Urinary bladder (tissue), 4 donors: ENCODE measurements around the gene PGF. TPM values are rescaled to one million over a fixed set of nuclear protein-coding genes. Genes with fewer than 3 reads are reported as not detected.

Experiments
- DNase-seq: peaks from one replicate; pipeline ENCODE4 v3.0.0-alpha.2; 2015; ENCODE audit errors: extremely low spot score
- H3K27ac ChIP-seq: one replicate; pipeline ENCODE4 v1.5.1; 2013; ENCODE audit warnings: low read depth, mild to moderate bottlenecking, moderate library complexity
- H3K36me3 ChIP-seq: one replicate; pipeline ENCODE4 v1.6.1; 2013; ENCODE audit warnings: mild to moderate bottlenecking, moderate library complexity; ENCODE audit not compliant: insufficient read depth
- H3K4me1 ChIP-seq: one replicate; pipeline ENCODE4 v1.6.1; 2013; ENCODE audit warnings: mild to moderate bottlenecking, moderate library complexity; ENCODE audit not compliant: insufficient read depth
- H3K4me3 ChIP-seq: one replicate; pipeline ENCODE4 v1.5.1; 2013; ENCODE audit warnings: low read depth, low read length
- WGBS: extraction: QIAGEN DNeasy Blood & Tissue Kit; methylation state at CpG from one replicate; pipeline ENCODE4 v1.1.7; 2013; 5-methylcytosine and 5-hydroxymethylcytosine counted together
- polyA plus RNA-seq: library from polyadenylated mRNA; stranded (reverse); fragments of 200-250 nt; gene quantifications from one replicate; pipeline ENCODE4 v1.2.3, GENCODE V29; 2013
- total RNA-seq: library from RNA; depleted of rRNA; stranded (reverse); fragments of >200 nt; gene quantifications from one replicate; pipeline ENCODE4 v1.2.3, GENCODE V29; 2014
- donor health status: healthy with polysubstance abuse.
- donor health status: healthy.

Gene PGF
- total and polyA plus RNA-seq, 2 donors, result 7.3 to 18.7 TPM

DNA sequence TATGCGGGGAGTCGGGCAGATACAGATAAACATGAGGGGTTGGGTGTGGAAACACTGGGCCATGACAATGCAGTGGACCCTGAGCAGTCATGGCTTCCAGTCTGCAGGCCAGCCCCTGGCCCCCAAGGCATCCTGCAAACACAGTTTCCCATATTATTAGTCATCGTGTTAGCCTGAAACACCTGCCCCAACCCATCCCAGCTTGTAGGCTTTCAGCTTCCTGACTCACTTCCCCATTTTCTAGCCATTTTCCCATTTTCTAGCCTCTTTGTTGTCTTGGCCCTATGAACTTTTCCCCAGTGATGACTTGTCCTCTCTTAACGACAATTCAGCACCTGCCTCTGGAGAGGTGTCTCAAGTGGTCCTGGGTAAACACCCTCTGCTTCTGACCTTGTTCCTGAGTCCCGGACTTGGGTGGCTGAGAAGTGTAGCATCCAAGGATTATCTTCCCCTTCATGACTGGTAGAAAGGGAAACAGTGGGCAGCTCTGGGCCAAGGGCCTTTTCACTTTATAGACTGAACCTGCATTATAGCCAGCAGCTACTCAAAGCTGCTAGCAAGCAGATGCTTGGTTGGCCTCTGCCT, 4.3 kb upstream of the PGF start:
- Histone ChIP-seq H3K4me1 (no peaks in the 10 kb centered on the region), H3K4me3 (no peak overlapping the region), H3K36me3 (no peaks in the 10 kb centered on the region), H3K27ac (no peak overlapping the region)
- WGBS, result 88% methylated on average over 5 of the region's 5 CpGs
- DNase-seq, result no peak

DNA sequence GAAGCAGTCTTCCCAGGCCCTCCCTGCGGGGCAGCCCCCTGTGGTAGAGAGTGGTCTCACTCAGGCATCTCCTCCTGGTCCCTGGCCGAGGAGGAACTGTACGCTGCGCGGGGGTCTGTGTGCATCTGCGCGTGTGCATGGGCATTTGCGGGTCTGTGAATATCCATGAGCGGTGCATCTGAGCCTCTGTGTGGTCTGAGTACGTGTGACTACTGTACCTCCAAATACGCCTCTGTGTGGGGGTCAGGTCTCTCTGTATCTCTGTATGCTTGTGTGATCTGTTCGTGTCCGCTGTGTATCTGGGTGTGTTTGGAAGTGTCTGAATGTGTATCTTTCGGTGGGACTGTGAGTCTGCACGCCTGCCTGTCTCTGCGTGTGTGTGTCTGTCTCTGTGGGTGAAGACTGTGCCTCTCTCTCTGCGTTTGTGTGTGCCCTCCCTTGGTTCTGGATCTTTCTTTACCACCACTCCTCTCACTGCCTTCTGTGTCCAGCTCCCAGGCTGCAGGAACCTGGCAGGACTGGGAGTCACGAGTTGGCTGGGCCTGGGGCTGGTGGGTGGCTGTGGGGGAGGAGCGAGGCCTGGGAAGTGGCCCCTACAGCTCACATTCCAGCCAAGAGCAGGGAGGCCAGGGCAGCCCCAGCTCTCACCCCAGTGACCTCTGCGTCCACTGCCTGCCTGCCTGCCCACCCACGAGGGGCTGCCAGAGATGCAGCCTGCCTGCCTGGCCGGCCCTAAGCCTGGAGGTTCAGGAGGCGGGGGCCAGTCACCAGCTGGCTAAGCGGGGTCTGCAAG, 1.1 kb upstream of the PGF start:
- H3K4me1 ChIP-seq, result no peaks in the 10 kb centered on the region
- H3K27ac ChIP-seq, result no peak overlapping the region
- H3K36me3 ChIP-seq, result no peaks in the 10 kb centered on the region
- no peak overlapping the region for H3K4me3 ChIP-seq
- WGBS, result 84% methylated on average over 24 of the region's 24 CpGs
- no peak for DNase-seq

DNA sequence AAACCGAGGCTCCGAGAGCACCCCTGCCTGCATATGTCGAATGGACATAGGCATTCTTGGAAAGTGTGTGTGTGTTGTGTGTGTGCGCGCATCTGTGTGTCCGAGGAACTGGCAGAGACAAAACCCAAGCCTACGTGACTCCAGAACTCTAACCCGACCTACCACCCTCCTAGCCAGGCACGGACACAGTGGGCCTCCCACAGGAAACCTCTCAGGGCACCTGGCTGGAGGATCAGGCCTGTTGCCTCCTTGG, 556 bp upstream of the PGF start:
- no peaks in the 10 kb centered on the region for H3K4me1 ChIP-seq
- DNase-seq, result no peak
- no peak overlapping the region for H3K27ac ChIP-seq
- H3K36me3 ChIP-seq, result no peaks in the 10 kb centered on the region
- WGBS, result 77% methylated on average over 9 of the region's 9 CpGs
- no peak overlapping the region for H3K4me3 ChIP-seq

DNA sequence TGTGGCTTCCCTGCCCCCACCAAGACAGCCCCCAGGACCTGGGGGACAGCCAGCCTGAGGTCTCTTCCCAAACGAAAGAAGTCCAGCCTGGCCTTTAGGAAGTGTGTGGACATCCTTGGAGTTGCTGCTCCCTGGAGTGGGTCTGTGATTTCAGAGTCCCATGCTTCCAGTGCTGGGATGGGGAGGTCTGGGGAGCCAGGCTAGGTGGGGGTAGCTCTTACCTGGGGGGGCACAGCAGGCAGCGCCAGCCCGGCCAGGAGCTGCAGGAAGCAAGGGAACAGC, 509 bp downstream of the PGF start:
- no peak for DNase-seq
- Histone ChIP-seq H3K4me1 (no peaks in the 10 kb centered on the region), H3K36me3 (no peaks in the 10 kb centered on the region), H3K4me3 (peak overlapping the region; percentile 55), H3K27ac (no peak overlapping the region)
- 11% methylated on average over 3 of the region's 3 CpGs for WGBS

DNA sequence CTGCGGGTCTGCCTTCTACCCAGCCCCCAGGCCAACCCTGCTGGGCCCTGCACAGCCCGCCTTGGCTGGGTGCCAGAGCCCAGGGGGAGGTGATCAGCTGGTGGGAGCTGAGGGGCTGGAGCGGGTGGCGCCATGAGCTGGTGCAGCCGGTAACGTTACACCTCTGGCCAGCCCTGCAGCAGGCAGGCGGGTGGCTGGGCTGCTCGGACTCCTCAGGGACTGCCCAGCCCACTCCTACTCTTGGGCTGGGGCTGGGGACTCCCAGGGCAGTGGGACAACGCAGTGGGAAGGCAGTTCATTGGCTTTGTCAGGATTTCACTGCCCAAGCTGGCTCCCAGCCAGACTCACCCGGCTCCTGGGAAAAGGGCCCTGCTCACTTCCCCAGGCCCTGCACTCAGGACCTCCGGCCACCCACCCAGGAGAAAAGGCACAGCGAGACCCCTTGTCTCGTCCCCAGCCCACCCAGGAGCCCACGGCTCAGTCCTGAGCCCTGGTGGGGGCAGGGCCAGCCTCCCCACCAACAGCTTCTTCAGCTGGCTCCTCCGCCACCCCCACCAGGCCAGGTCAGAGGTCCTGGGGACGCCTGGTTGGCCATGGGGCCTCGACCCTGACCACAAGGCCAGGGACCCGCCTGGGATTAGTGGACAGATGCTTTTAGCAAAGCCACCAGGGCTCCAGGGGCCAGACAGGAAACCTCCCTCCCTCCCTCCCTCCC, 1.0 kb downstream of the PGF start:
- Histone ChIP-seq H3K27ac (no peak overlapping the region), H3K4me3 (peak overlapping the region; percentile 55), H3K36me3 (no peaks in the 10 kb centered on the region), H3K4me1 (no peaks in the 10 kb centered on the region)
- 40% methylated on average over 18 of the region's 18 CpGs for WGBS
- no peak for DNase-seq

DNA sequence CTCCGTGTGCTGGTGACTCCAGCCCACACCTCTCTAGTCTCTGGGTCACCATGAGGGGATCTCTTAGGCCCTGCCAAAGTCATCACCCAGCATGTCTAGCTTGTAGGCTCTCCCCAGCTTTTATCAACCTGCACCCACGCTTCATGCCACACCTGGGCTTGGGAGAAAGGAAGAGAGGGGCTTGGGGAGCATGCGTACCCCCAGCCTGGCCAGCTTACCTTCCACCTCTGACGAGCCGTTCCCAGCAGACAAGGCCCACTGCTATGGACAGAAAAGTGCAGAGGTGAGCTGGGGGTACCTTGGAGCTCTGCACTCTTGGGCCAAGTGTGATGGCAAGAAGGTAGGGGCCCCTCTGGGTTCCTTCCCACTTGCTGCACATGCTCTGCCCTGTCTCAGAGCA, 1.7 kb downstream of the PGF start:
- Histone ChIP-seq H3K4me3 (peak overlapping the region; percentile 55), H3K4me1 (no peaks in the 10 kb centered on the region), H3K27ac (no peak overlapping the region), H3K36me3 (no peaks in the 10 kb centered on the region)
- 81% methylated on average over 5 of the region's 5 CpGs for WGBS
- DNase-seq, result no peak

DNA sequence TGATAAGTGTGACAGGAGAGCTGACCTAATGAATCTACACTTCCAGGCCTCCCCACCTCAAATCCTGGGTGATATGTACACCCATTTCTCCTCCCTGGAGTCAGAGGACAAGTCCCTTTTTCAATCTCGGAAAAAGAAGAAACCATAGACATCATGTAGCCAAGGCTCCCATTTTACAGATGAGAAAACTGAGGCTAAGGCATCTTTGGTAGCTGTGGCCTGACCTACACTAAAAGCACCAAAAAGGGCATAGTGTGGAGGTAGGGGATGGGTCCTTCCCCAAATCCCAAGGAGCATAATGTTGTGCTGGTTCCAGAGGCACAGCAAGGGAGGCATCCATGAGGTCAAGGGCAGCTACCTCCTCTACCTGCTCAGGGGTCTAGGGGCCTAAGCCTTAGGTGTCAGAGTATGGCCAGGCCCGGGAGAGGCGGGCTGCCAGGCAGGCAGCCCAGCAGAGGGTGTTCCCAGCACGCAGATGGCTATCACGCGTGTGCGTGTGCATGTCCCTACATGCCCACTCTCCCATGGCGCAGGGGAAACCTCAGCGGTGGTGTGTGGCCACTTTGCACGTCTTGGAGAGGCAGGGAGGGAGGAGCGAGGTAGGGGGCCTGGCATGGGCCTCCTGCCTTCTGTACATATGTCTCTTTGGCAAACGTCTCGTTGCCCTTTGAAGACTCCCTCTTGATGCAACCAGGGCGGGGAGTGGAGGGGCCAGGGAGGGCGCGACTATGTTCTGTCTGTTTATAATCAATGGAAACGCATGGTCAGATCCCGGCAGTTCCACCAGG, 2.5 kb downstream of the PGF start:
- H3K27ac ChIP-seq, result no peak overlapping the region
- H3K4me3 ChIP-seq, result no peak overlapping the region
- H3K4me1 ChIP-seq, result no peaks in the 10 kb centered on the region
- H3K36me3 ChIP-seq, result no peaks in the 10 kb centered on the region
- no peak for DNase-seq
- WGBS, result 77% methylated on average over 18 of the region's 18 CpGs

DNA sequence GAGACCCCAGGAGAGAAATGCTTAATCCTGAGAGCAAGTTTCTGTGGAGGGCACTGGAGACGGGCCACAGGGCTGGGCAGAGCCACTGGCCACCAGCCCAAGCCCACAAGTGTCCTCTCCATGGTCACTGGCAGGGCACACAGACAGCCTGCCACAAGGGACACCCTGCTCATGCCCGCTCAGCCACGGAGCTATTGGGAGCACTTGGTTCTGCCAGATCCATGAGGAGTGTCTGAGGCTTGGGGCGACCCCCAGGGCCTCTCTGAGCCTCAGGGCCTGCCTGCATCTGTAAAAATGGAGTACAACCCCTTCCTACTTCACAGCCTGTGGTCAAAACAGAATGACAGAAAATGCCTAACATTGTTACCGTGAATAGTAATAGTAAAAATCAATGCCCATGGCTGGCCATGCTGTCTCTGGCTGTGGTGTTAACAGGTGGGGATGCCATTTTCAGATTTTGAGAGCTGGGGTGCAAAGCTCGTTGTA, 3.2 kb downstream of the PGF start:
- 84% methylated on average over 6 of the region's 6 CpGs for WGBS
- no peaks in the 10 kb centered on the region for H3K36me3 ChIP-seq
- H3K27ac ChIP-seq, result no peak overlapping the region
- no peak for DNase-seq
- H3K4me3 ChIP-seq, result no peak overlapping the region
- no peaks in the 10 kb centered on the region for H3K4me1 ChIP-seq

DNA sequence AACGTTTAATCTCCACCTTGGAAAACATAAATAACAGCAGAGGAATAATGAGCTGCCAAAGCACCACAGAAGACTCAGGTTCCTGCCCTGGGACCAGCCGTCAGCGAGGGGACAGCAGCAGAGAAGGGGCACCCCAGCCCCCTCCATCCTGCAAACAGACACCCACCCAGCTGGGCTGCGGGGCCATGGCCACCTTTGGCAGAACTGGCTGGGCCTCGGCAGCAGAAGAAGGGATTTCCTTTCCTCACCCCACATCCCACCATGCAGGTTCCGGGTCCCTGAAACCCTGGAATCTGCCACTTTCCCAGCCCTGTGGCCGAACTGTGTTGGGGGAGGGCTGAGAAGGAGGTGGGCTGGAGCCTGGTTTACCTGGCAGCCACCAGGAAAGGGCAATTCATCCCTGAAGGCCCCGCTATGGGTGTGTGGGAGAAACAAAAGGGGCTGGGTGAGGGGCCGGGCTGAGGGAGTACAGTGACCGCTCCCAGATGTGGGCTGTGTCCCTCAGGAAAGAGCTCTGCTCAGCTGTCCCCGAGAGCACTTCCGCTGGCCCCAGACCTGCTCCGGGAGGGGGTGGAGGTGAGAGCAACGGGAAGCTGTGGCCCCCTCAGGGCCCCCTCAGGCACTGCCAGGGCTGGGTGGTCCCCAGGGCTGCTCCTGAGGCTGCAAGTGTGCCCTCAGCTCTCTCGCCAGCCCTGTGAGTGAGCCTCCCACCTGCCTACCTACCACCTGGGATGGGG, 3.8 kb downstream of the PGF start:
- no peak overlapping the region for H3K27ac ChIP-seq
- no peaks in the 10 kb centered on the region for H3K4me1 ChIP-seq
- DNase-seq, result no peak
- WGBS, result 67% methylated on average over 15 of the region's 15 CpGs
- no peaks in the 10 kb centered on the region for H3K36me3 ChIP-seq
- no peak overlapping the region for H3K4me3 ChIP-seq

DNA sequence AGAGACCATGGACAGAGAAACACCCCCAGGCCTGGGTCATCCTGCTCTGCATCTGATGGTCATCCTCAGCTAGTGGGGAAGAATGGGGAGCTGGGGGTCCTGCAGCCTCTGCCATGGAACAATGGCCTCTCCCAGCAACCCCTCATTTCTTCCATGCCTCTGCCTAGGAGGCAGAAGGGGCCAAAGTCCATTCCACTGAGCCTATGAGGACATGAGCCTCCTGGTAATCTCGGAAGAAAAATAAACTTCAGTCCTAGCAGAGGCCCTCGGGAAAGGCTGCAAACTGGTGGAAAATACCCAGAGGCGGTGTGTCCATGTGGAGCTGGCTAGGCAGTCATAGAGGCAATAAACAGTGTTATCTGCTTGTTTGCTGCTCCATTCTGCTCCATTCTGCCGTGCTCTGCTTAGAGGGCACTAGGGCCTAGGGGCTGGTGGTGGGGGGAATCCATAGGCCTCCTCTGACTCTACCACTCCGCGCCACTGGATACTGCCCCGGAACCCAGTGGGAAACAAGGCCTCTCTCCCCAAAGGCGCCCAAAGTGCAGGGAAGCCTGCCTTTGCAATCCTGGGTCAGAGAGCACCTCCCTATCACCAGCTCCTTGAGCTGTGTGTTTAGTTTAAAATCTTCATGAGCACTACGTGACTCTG, 4.5 kb downstream of the PGF start:
- Histone ChIP-seq H3K4me3 (no peak overlapping the region), H3K27ac (no peak overlapping the region), H3K36me3 (no peaks in the 10 kb centered on the region), H3K4me1 (no peaks in the 10 kb centered on the region)
- 60% methylated on average over 9 of the region's 9 CpGs for WGBS
- DNase-seq, result no peak

DNA sequence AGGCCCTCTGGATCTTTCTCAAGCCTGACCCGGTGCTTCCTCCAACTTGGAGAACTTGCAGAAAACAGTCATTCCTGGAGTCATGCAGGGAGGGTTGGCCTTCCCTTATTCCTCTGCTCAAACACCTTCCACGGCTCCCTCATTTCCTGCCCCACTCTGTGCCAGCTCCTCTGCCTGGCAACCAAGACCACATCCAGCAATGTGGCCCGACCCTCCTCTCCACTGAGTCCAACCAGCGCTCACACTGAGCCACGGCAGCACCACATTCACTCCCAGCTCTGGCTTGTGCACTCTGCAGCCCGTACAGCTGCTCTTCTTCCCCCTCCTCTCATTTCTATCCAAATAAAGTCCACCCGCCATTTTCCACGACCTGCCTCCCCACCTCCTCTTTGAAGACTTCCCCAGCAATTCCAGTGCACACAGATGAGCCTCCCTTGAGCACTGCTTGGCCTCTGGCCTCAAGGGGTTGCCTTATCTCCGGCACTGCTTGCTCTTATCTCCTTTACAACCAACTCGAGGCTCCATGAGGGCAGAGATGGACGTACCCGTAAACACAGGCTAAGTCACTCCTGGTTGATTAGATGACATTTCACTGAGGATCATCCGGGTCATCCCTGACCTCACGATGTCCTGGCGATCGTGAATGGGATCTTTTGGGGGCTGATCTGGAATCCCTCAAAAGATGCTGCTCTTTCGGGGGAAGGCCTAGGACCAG, 5.4 kb downstream of the PGF start:
- Histone ChIP-seq H3K27ac (no peak overlapping the region), H3K36me3 (no peaks in the 10 kb centered on the region), H3K4me3 (no peak overlapping the region), H3K4me1 (no peaks in the 10 kb centered on the region)
- WGBS, result 76% methylated on average over 17 of the region's 17 CpGs
- DNase-seq, result no peak

DNA sequence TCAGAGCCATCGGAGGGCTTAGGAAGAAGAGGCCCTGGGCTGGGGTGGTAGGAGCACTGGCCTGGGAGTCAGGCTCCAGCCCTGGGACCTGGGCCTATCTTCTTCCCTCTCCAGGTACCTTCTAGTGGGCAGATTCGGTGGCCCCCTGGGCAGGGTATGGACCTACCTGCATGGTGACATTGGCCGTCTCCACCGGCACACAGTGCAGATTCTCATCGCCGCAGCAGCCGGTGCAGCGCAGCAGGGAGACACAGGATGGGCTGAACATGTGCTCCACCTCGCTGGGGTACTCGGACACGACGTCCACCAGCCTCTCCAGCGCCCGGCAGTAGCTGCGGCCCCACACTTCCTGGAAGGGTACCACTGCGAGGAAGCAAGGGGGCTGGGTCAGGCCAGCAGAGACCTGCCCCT, 6.2 kb downstream of the PGF start:
- Histone ChIP-seq H3K4me1 (no peaks in the 10 kb centered on the region), H3K36me3 (no peaks in the 10 kb centered on the region), H3K27ac (no peak overlapping the region), H3K4me3 (no peak overlapping the region)
- no peak for DNase-seq
- WGBS, result 86% methylated on average over 16 of the region's 16 CpGs
